Measurements from ENCODE around the gene MSL3.

MSL3 gene

GRCh38 chrX:11770320-11770719 lies 12.3 kb downstream of the MSL3 start:
- no peak overlapping the region for H3K4me3 ChIP-seq (ENCODE audit: low read depth, low read length)
- TF ChIP-seq, protein P1, sequence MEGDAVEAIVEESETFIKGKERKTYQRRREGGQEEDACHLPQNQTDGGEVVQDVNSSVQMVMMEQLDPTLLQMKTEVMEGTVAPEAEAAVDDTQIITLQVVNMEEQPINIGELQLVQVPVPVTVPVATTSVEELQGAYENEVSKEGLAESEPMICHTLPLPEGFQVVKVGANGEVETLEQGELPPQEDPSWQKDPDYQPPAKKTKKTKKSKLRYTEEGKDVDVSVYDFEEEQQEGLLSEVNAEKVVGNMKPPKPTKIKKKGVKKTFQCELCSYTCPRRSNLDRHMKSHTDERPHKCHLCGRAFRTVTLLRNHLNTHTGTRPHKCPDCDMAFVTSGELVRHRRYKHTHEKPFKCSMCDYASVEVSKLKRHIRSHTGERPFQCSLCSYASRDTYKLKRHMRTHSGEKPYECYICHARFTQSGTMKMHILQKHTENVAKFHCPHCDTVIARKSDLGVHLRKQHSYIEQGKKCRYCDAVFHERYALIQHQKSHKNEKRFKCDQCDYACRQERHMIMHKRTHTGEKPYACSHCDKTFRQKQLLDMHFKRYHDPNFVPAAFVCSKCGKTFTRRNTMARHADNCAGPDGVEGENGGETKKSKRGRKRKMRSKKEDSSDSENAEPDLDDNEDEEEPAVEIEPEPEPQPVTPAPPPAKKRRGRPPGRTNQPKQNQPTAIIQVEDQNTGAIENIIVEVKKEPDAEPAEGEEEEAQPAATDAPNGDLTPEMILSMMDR (IDR thresholded peaks at IDR 0.05; ENCODE audit: borderline replicate concordance, insufficient read depth, low read depth, low read length) = peak; percentile 82

DNA sequence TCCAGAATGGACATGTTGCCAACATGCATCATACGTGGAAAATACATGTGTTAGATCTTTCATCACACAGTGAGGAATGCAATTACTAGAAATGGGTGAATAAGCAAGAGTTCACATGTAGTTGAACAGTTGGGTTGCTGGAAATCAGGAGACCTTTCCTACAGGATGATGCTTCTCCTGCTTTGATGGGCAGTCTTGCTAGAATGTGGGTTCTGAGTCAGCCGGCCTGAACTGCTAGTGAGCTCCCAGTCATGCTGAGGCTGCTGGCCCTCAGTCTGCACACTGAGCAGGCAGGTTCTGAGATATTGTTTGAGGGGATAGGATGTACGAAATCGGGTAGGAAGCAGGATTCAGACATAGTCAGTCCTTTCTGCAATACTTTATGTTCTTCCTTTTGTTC lies 20.2 kb downstream of the MSL3 start:
- TF ChIP-seq, protein P1 (IDR thresholded peaks at IDR 0.05; ENCODE audit: borderline replicate concordance, insufficient read depth, low read depth, low read length) = no peak
- H3K4me3 ChIP-seq (ENCODE audit: low read depth, low read length) = no peak overlapping the region

GRCh38 chrX:11781133-11781532 lies 23.1 kb downstream of the MSL3 start:
- H3K4me3 ChIP-seq (ENCODE audit: low read depth, low read length) = no peak overlapping the region
- TF ChIP-seq, protein P1 (IDR thresholded peaks at IDR 0.05; ENCODE audit: borderline replicate concordance, insufficient read depth, low read depth, low read length) = no peak

- TF ChIP-seq, protein P1 (IDR thresholded peaks at IDR 0.05; ENCODE audit: borderline replicate concordance, insufficient read depth, low read depth, low read length) = no peak
- H3K4me3 ChIP-seq (ENCODE audit: low read depth, low read length) = no peak overlapping the region
These were observed 23.8 kb downstream of the MSL3 start for GRCh38 chrX:11781734-11782370.

- no peak overlapping the region for H3K4me3 ChIP-seq (ENCODE audit: low read depth, low read length)
- TF ChIP-seq, protein P1 (IDR thresholded peaks at IDR 0.05; ENCODE audit: borderline replicate concordance, insufficient read depth, low read depth, low read length) = no peak
These were observed 26.5 kb downstream of the MSL3 start for GRCh38 chrX:11784543-11784942.

- TF ChIP-seq, protein P1 (IDR thresholded peaks at IDR 0.05; ENCODE audit: borderline replicate concordance, insufficient read depth, low read depth, low read length) = no peak
- H3K4me3 ChIP-seq (ENCODE audit: low read depth, low read length) = no peak overlapping the region
These were observed 28.8 kb downstream of the MSL3 start for GRCh38 chrX:11786862-11787261.

GRCh38 chrX:11787564-11787963 lies 29.5 kb downstream of the MSL3 start:
- no peak overlapping the region for H3K4me3 ChIP-seq (ENCODE audit: low read depth, low read length)

More at GRCh38 chrX:11787564-11787963, 29.5 kb downstream of the MSL3 start:
- TF ChIP-seq, protein P1 (IDR thresholded peaks at IDR 0.05; ENCODE audit: borderline replicate concordance, insufficient read depth, low read depth, low read length) = peak; percentile 34; the same call in 1 of the 2 replicates
